T-helper 2 cell treated with Interferon-gamma antibody and Interleukin-4, amounts not matched to agents 5 μg/mL and 100 μg/mL, for 36 hours (primary cell): Measurements from ENCODE around the gene ERGIC1.

ENCODE experiments used
- DNase-seq: peaks from one replicate; pipeline ENCODE4 v3.0.0; 2021; ENCODE audit warnings: low spot score
- H3K27ac Mint-ChIP-seq: one replicate; pipeline ENCODE4 v1.8.0; 2021; ENCODE audit warnings: mild to moderate bottlenecking, mixed read lengths
- H3K27me3 Mint-ChIP-seq: one replicate; pipeline ENCODE4 v1.8.0; 2021; ENCODE audit warnings: low read depth, mixed read lengths
- H3K36me3 Mint-ChIP-seq: one replicate; pipeline ENCODE4 v1.8.0; 2021; ENCODE audit warnings: low read depth, mixed read lengths
- H3K4me1 Mint-ChIP-seq: one replicate; pipeline ENCODE4 v1.8.0; 2021; ENCODE audit warnings: low read depth, mixed read lengths
- H3K4me3 Mint-ChIP-seq: one replicate; pipeline ENCODE4 v1.8.0; 2022; ENCODE audit warnings: mild to moderate bottlenecking, moderate library complexity, mixed read lengths
- H3K9me3 Mint-ChIP-seq: one replicate; pipeline ENCODE4 v1.8.0; 2021; ENCODE audit warnings: mixed read lengths

ERGIC1 gene

GRCh38 chr5:172875505-172876279 is 41.6 kb downstream of the ERGIC1 start:
- peaks cover 8% of the 10 kb centered on the region for H3K4me1 Mint-ChIP-seq

GRCh38 chr5:172876578-172876977 is 42.5 kb downstream of the ERGIC1 start:
- Mint-ChIP-seq H3K4me3 (no peak overlapping the region), H3K36me3 (no peaks in the 10 kb centered on the region), H3K9me3 (no peaks in the 10 kb centered on the region), H3K4me1 (peaks cover 8% of the 10 kb centered on the region), H3K27me3 (no peaks in the 10 kb centered on the region), H3K27ac (no peak overlapping the region)
- no peak for DNase-seq

More at GRCh38 chr5:172875505-172876279, 41.6 kb downstream of the ERGIC1 start:
- Mint-ChIP-seq H3K9me3 (no peaks in the 10 kb centered on the region), H3K36me3 (no peaks in the 10 kb centered on the region), H3K4me3 (no peak overlapping the region), H3K27me3 (no peaks in the 10 kb centered on the region), H3K27ac (no peak overlapping the region)
- no peak for DNase-seq

- no peaks in the 10 kb centered on the region for H3K27me3 Mint-ChIP-seq
- H3K36me3 Mint-ChIP-seq, result no peaks in the 10 kb centered on the region
- no peak overlapping the region for H3K4me3 Mint-ChIP-seq
- DNase-seq, result no peak
- H3K27ac Mint-ChIP-seq, result no peak overlapping the region
- no peaks in the 10 kb centered on the region for H3K9me3 Mint-ChIP-seq
- peaks cover 11% of the 10 kb centered on the region for H3K4me1 Mint-ChIP-seq
Observed at GRCh38 chr5:172877466-172878260, 43.6 kb downstream of the ERGIC1 start.

GRCh38 chr5:172878585-172878932 is 44.5 kb downstream of the ERGIC1 start:
- peaks cover 3% of the 10 kb centered on the region for H3K36me3 Mint-ChIP-seq
- H3K9me3 Mint-ChIP-seq, result no peaks in the 10 kb centered on the region
- H3K4me3 Mint-ChIP-seq, result no peak overlapping the region
- H3K4me1 Mint-ChIP-seq, result peaks cover 11% of the 10 kb centered on the region
- H3K27me3 Mint-ChIP-seq, result no peaks in the 10 kb centered on the region
- no peak overlapping the region for H3K27ac Mint-ChIP-seq
- no peak for DNase-seq

GRCh38 chr5:172878933-172879752 is 45.1 kb downstream of the ERGIC1 start:
- peaks cover 11% of the 10 kb centered on the region for H3K4me1 Mint-ChIP-seq

GRCh38 chr5:172881691-172882370 is 47.8 kb downstream of the ERGIC1 start:
- Mint-ChIP-seq H3K4me1 (peaks cover 3% of the 10 kb centered on the region), H3K9me3 (no peaks in the 10 kb centered on the region), H3K27ac (no peak overlapping the region), H3K36me3 (peaks cover 3% of the 10 kb centered on the region), H3K27me3 (no peaks in the 10 kb centered on the region), H3K4me3 (no peak overlapping the region)
- peak; percentile 5 for DNase-seq

More at GRCh38 chr5:172878933-172879752, 45.1 kb downstream of the ERGIC1 start:
- Mint-ChIP-seq H3K27ac (no peak overlapping the region), H3K4me3 (no peak overlapping the region), H3K36me3 (peaks cover 3% of the 10 kb centered on the region), H3K9me3 (no peaks in the 10 kb centered on the region), H3K27me3 (no peaks in the 10 kb centered on the region)
- DNase-seq, result no peak

- Mint-ChIP-seq H3K27me3 (no peaks in the 10 kb centered on the region), H3K27ac (no peak overlapping the region), H3K4me1 (peaks cover 3% of the 10 kb centered on the region)
Observed at GRCh38 chr5:172883066-172883465, 49.0 kb downstream of the ERGIC1 start.

GRCh38 chr5:172885597-172886340 is 51.7 kb downstream of the ERGIC1 start:
- Mint-ChIP-seq H3K9me3 (no peaks in the 10 kb centered on the region), H3K4me3 (no peak overlapping the region), H3K4me1 (peaks cover 3% of the 10 kb centered on the region), H3K36me3 (peaks cover 3% of the 10 kb centered on the region), H3K27me3 (no peaks in the 10 kb centered on the region), H3K27ac (no peak overlapping the region)
- no peak for DNase-seq

More at GRCh38 chr5:172883066-172883465, 49.0 kb downstream of the ERGIC1 start:
- no peak for DNase-seq
- Mint-ChIP-seq H3K9me3 (no peaks in the 10 kb centered on the region), H3K4me3 (no peak overlapping the region), H3K36me3 (peaks cover 3% of the 10 kb centered on the region)

GRCh38 chr5:172886476-172886875 is 52.4 kb downstream of the ERGIC1 start:
- no peaks in the 10 kb centered on the region for H3K9me3 Mint-ChIP-seq
- peaks cover 3% of the 10 kb centered on the region for H3K36me3 Mint-ChIP-seq
- H3K4me1 Mint-ChIP-seq, result peaks cover 3% of the 10 kb centered on the region
- no peak for DNase-seq
- no peaks in the 10 kb centered on the region for H3K27me3 Mint-ChIP-seq
- no peak overlapping the region for H3K4me3 Mint-ChIP-seq
- no peak overlapping the region for H3K27ac Mint-ChIP-seq

GRCh38 chr5:172886974-172887501 is 53.0 kb downstream of the ERGIC1 start:
- H3K4me1 Mint-ChIP-seq, result no peaks in the 10 kb centered on the region
- no peak overlapping the region for H3K4me3 Mint-ChIP-seq
- H3K36me3 Mint-ChIP-seq, result peaks cover 3% of the 10 kb centered on the region
- H3K9me3 Mint-ChIP-seq, result no peaks in the 10 kb centered on the region
- H3K27ac Mint-ChIP-seq, result no peak overlapping the region
- H3K27me3 Mint-ChIP-seq, result no peaks in the 10 kb centered on the region
- no peak for DNase-seq

GRCh38 chr5:172887692-172888091 is 53.6 kb downstream of the ERGIC1 start:
- no peak overlapping the region for H3K27ac Mint-ChIP-seq
- H3K9me3 Mint-ChIP-seq, result no peaks in the 10 kb centered on the region
- no peaks in the 10 kb centered on the region for H3K4me1 Mint-ChIP-seq
- H3K27me3 Mint-ChIP-seq, result no peaks in the 10 kb centered on the region
- DNase-seq, result no peak
- peaks cover 3% of the 10 kb centered on the region for H3K36me3 Mint-ChIP-seq
- no peak overlapping the region for H3K4me3 Mint-ChIP-seq

- no peaks in the 10 kb centered on the region for H3K36me3 Mint-ChIP-seq
- H3K4me1 Mint-ChIP-seq, result no peaks in the 10 kb centered on the region
- H3K27me3 Mint-ChIP-seq, result no peaks in the 10 kb centered on the region
- no peak for DNase-seq
- H3K9me3 Mint-ChIP-seq, result no peaks in the 10 kb centered on the region
- H3K27ac Mint-ChIP-seq, result no peak overlapping the region
- no peak overlapping the region for H3K4me3 Mint-ChIP-seq
Observed at GRCh38 chr5:172890659-172891058, 56.6 kb downstream of the ERGIC1 start.
